ENCODE results near the gene PEX12. TPM values are rescaled to one million over a fixed set of nuclear protein-coding genes. Genes with fewer than 3 reads are reported as not detected.

PEX12 gene
- total and polyA plus RNA-seq, 12 donors: 4.2 to 18.5 (median 11.5) TPM

DNA sequence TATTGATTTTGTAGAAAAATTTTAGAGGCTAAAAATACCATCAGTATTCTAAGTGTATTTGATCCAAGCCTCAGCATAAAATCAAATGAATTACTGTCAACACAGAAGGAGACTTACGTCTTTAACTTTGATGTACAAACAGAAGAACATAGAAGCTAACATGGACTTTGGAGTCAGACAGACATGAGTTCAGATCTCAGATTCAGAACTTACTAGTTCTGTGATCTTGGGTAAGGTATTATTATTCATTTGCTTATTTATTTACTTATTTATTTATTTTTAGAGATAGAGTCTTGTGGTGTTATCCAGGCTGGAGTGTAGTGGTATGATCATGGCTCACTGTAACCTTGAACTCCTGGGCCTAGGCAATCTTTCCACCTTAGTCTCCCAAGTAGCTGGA is 36.9 kb downstream of the PEX12 start:
- no peak for TF ChIP-seq POLR2A (IDR thresholded peaks at IDR 0.05)
- TF ChIP-seq, protein P1, sequence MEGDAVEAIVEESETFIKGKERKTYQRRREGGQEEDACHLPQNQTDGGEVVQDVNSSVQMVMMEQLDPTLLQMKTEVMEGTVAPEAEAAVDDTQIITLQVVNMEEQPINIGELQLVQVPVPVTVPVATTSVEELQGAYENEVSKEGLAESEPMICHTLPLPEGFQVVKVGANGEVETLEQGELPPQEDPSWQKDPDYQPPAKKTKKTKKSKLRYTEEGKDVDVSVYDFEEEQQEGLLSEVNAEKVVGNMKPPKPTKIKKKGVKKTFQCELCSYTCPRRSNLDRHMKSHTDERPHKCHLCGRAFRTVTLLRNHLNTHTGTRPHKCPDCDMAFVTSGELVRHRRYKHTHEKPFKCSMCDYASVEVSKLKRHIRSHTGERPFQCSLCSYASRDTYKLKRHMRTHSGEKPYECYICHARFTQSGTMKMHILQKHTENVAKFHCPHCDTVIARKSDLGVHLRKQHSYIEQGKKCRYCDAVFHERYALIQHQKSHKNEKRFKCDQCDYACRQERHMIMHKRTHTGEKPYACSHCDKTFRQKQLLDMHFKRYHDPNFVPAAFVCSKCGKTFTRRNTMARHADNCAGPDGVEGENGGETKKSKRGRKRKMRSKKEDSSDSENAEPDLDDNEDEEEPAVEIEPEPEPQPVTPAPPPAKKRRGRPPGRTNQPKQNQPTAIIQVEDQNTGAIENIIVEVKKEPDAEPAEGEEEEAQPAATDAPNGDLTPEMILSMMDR (IDR thresholded peaks at IDR 0.05): no peak
- Histone ChIP-seq H3K4me3 (peak overlapping the region in 1 of 4 donors; percentile 57), H3K27me3 (no peaks in the 10 kb centered on the region), H3K36me3 (replicated peaks in 1 of 2) (no peaks in the 10 kb centered on the region), H3K9me3 (replicated peaks in 1 of 3) (no peaks in the 10 kb centered on the region), H3K27ac (peak overlapping the region in 3 of 5 donors; percentile 50 to 86 (median 63)), H3K4me1 (replicated peaks in 1 of 2) (no peaks in the 10 kb centered on the region)
- WGBS, 4 donors: 35 to 44% (median 42%) methylated on average over 1 of the region's 1 CpG
- DNase-seq: no peak
- intact Hi-C loops (cut with DNase I): loop anchor here in 1 of 2 donors (5.0 kb wide), 1 partner anchor 369 kb away; no protein-coding TSS in a partner anchor

DNA sequence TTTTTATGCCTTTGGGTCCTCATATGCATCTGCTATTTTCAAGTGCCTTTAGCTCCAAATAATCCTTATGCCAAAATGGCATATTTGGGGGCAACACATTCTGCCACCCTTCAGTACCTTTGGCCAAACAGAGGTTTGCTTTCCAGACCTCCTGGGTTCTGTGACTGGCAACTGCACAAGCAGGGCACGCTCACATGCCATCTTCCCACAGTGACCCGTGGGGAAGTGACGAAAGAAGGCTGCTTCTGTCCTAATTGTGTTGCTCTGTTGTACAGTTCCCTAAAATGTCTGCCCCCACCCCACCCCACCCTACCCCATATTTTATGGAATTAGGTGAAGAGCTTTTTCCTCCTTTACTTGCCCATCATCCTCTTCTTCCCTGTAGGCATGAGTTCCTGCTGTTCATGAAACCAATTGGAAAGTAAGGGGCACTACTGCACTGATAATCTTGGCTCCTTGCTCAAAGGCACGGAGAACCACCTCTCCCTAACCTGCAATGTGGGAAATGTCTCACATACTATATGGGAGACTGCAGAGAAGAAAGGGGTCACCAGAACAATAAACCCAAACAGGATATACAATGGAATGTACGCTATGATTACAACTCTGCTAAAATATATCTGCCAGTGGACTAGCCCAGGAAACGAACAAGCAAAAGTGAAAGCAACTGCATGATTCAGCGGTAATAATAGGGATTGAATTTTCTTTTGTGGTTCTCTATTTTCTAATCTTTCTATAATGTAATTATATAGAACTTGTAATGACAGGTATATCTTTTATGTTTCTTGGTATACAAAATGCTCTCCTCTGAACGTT is 37.6 kb downstream of the PEX12 start:
- Histone ChIP-seq H3K4me1 (replicated peaks in 1 of 2) (no peaks in the 10 kb centered on the region), H3K27ac (peak overlapping the region in 4 of 5 donors; percentile 43 to 86 (median 56))
- TF ChIP-seq, protein P1 (IDR thresholded peaks at IDR 0.05): no peak
- TF ChIP-seq POLR2A (IDR thresholded peaks at IDR 0.05): no peak

DNA sequence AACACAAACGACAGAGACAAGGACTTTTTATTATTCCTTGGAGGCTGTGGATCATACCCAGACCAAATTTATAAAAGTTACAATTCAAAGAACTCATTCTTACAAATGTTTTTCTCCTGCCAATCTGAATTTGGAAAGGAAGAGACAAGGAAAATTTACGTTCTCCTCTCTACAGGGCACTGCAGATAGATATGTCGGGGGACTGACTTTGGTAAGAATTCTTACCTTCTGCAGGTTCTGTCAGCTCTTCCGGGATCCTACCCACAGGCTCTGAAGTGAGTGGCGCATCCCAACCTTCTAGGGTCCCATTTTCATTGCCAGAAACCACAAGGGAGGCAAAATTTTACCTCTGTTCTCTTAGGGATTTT is 38.7 kb downstream of the PEX12 start:
- Histone ChIP-seq H3K4me1 (replicated peaks in 1 of 2) (no peaks in the 10 kb centered on the region), H3K36me3 (replicated peaks in 1 of 2) (no peaks in the 10 kb centered on the region), H3K9me3 (replicated peaks in 1 of 3) (no peaks in the 10 kb centered on the region), H3K27ac (no peak overlapping the region), H3K27me3 (no peaks in the 10 kb centered on the region), H3K4me3 (no peak overlapping the region)
- TF ChIP-seq POLR2A (IDR thresholded peaks at IDR 0.05): no peak
- TF ChIP-seq, protein P1 (IDR thresholded peaks at IDR 0.05): peak in 1 of 6 experiments; percentile 5
- WGBS, 4 donors: 37 to 42% (median 40%) methylated on average over 4 to 5 of the region's 5 CpGs
- DNase-seq: no peak
- intact Hi-C loops (cut with DNase I): loop anchor here (5.0 to 10.0 kb wide), 2 partner anchors 365 to 367 kb away; no protein-coding TSS in a partner anchor

More for the DNA sequence above, 37.6 kb downstream of the PEX12 start:
- DNase-seq: peak in 5 of 7 donors; percentile 33 to 66 (median 45)
- intact Hi-C loops (cut with DNase I): loop anchor here in 1 of 2 donors (5.0 kb wide), 1 partner anchor 368 kb away; no protein-coding TSS in a partner anchor
- Histone ChIP-seq H3K27me3 (no peaks in the 10 kb centered on the region), H3K9me3 (replicated peaks in 1 of 3) (no peaks in the 10 kb centered on the region), H3K4me3 (peak overlapping the region in 1 of 4 donors; percentile 57), H3K36me3 (replicated peaks in 1 of 2) (no peaks in the 10 kb centered on the region)
- WGBS, 4 donors: 29 to 47% (median 41%) methylated on average over 8 of the region's 8 CpGs

DNA sequence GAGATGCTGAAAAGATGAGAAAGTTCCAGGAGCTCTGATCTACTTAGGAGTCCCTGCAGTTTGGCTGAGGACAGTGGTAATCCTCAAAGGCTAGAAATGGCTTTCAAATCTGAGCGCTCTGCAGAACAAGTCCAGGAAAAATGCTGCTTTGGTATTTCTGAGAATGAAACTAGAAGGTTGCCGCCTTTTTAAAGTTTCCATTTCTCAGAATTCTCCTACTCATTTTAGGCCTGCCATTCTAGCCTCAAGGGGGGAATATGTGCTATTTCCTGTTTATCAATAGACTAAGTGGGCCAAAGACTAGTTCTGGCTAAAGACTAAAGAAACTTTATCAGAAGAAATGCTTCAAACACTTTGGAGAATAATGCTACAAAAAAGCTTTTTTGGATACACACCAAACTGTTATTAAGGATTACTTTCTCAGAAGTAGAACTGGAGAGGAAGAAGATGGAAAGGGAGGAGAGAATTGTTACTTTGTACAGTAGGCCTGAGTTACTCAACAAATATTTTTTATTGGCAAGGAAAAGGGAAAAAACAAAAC is 40.7 kb downstream of the PEX12 start, which contains the start of gene SLFN12L:
Gene SLFN12L (minus strand): TSS at position 78 of the 541 bp plus-strand sequence. CDS start 15,314 bp downstream, outside the sequence.
- TF ChIP-seq, protein P1 (IDR thresholded peaks at IDR 0.05): no peak
- no peak for TF ChIP-seq POLR2A (IDR thresholded peaks at IDR 0.05)
- DNase-seq: no peak
- H3K4me3 ChIP-seq: no peak within 1 kb of the TSS
- no peaks in the 10 kb centered on the region for H3K9me3 ChIP-seq (replicated peaks in 1 of 3)
- no peaks in the 10 kb centered on the region for H3K36me3 ChIP-seq (replicated peaks in 1 of 2)
- H3K27me3 ChIP-seq: no peaks in the 10 kb centered on the region
- intact Hi-C loops (cut with DNase I): loop anchor here in 1 of 2 donors (10.0 kb wide), 1 partner anchor 363 kb away; no protein-coding TSS in a partner anchor
- no peak within 1 kb of the TSS for H3K27ac ChIP-seq
- 53 to 74% (median 64%) methylated on average over 2 of the region's 2 CpGs for WGBS, 4 donors
- no peaks in the 10 kb centered on the region for H3K4me1 ChIP-seq (replicated peaks in 1 of 2)

Measured in adrenal gland (tissue), 12 donors.